ENCODE data around the gene NELL1. TPM values are rescaled to one million over a fixed set of nuclear protein-coding genes. Genes with fewer than 3 reads are reported as not detected.

Gene NELL1
- polyA plus RNA-seq, 2 of the 4 experiments (the other 2 are of a cell fraction): not detected

- TF ChIP-seq JUN (IDR thresholded peaks at IDR 0.05) (no peak), SMC3 (IDR thresholded peaks at IDR 0.05) (no peak), HEYL (CRISPR knock-in tag; IDR thresholded peaks at IDR 0.05) (no peak), NPAS2 (CRISPR knock-in tag; IDR thresholded peaks at IDR 0.05; ENCODE audit: borderline replicate concordance) (no peak), GATA3 (IDR thresholded peaks at IDR 0.05; ENCODE audit: borderline replicate concordance) (no peak)
These were observed 435.3 kb downstream of the NELL1 start (continued) for GRCh38 chr11:21104641-21105040.

- WGBS (ENCODE audit: missing lambda C conversion rate): 8% methylated on average over 5 of the region's 5 CpGs
- FAIRE-seq: no peak
- no peak for DNase-seq (ENCODE audit: low read depth in 1 of 2, low spot score in 1 of 2)
- H3K4me2 ChIP-seq: no peak overlapping the region
- TF ChIP-seq FOSL2 (IDR thresholded peaks at IDR 0.05) (no peak), FOSL2 (CRISPR knock-in tag; IDR thresholded peaks at IDR 0.05) (no peak), HOXB13 (CRISPR knock-in tag; IDR thresholded peaks at IDR 0.05; ENCODE audit: low read depth) (no peak), REST (IDR thresholded peaks at IDR 0.05) (no peak), HOXA7 (CRISPR knock-in tag; IDR thresholded peaks at IDR 0.05) (no peak), JUN (IDR thresholded peaks at IDR 0.05) (no peak), MAFK (IDR thresholded peaks at IDR 0.05; ENCODE audit: partially characterized antibody) (no peak), RCOR1 (IDR thresholded peaks at IDR 0.05; ENCODE audit: low read depth, low read length) (no peak), NPAS2 (CRISPR knock-in tag; IDR thresholded peaks at IDR 0.05; ENCODE audit: borderline replicate concordance) (no peak), HDAC2 (IDR thresholded peaks at IDR 0.05) (no peak), MAZ (IDR thresholded peaks at IDR 0.05; ENCODE audit: borderline replicate concordance, low read depth, low read length) (no peak), ZSCAN20 (CRISPR knock-in tag; IDR thresholded peaks at IDR 0.05) (no peak), SREBF2 (IDR thresholded peaks at IDR 0.05) (no peak), RARB (CRISPR knock-in tag; IDR thresholded peaks at IDR 0.05) (no peak), MAX (IDR thresholded peaks at IDR 0.05) (no peak), RNF2 (IDR thresholded peaks at IDR 0.05; ENCODE audit: borderline replicate concordance, low read depth) (no peak), CBX2 (IDR thresholded peaks at IDR 0.05; ENCODE audit: borderline replicate concordance, low read depth) (no peak), EHF (CRISPR knock-in tag; IDR thresholded peaks at IDR 0.05) (no peak), HOXB5 (CRISPR knock-in tag; IDR thresholded peaks at IDR 0.05) (no peak)
- TF ChIP-seq, protein P1, sequence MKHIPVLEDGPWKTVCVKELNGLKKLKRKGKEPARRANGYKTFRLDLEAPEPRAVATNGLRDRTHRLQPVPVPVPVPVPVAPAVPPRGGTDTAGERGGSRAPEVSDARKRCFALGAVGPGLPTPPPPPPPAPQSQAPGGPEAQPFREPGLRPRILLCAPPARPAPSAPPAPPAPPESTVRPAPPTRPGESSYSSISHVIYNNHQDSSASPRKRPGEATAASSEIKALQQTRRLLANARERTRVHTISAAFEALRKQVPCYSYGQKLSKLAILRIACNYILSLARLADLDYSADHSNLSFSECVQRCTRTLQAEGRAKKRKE (CRISPR knock-in tag; IDR thresholded peaks at IDR 0.05; ENCODE audit: low read depth): no peak
- TF ChIP-seq, protein P2, sequence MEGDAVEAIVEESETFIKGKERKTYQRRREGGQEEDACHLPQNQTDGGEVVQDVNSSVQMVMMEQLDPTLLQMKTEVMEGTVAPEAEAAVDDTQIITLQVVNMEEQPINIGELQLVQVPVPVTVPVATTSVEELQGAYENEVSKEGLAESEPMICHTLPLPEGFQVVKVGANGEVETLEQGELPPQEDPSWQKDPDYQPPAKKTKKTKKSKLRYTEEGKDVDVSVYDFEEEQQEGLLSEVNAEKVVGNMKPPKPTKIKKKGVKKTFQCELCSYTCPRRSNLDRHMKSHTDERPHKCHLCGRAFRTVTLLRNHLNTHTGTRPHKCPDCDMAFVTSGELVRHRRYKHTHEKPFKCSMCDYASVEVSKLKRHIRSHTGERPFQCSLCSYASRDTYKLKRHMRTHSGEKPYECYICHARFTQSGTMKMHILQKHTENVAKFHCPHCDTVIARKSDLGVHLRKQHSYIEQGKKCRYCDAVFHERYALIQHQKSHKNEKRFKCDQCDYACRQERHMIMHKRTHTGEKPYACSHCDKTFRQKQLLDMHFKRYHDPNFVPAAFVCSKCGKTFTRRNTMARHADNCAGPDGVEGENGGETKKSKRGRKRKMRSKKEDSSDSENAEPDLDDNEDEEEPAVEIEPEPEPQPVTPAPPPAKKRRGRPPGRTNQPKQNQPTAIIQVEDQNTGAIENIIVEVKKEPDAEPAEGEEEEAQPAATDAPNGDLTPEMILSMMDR (IDR thresholded peaks at IDR 0.05): no peak
- ChIA-PET POLR2A (no interaction called here), CTCF (no interaction called here)
- no peak for ATAC-seq
- H3K9me3 ChIP-seq: no peaks in the 10 kb centered on the region
- H3K4me3 ChIP-seq: no peak overlapping the region
- no peaks in the 10 kb centered on the region for H3K4me1 ChIP-seq
- H3K27ac ChIP-seq: no peak overlapping the region
These were observed 436.0 kb downstream of the NELL1 start for GRCh38 chr11:21105196-21105917.

Measured in A549 (cell line).